GM18909 (cell line): ENCODE data around the gene CELA1.

Source experiments
- ATAC-seq: cut with Tn5 transposase; IDR thresholded peaks from one replicate; pipeline ENCODE4 v1.9.1; 2021; ENCODE audit warnings: mild to moderate bottlenecking; ENCODE audit not compliant: unreplicated experiment, poor library complexity

The CELA1 gene

DNA sequence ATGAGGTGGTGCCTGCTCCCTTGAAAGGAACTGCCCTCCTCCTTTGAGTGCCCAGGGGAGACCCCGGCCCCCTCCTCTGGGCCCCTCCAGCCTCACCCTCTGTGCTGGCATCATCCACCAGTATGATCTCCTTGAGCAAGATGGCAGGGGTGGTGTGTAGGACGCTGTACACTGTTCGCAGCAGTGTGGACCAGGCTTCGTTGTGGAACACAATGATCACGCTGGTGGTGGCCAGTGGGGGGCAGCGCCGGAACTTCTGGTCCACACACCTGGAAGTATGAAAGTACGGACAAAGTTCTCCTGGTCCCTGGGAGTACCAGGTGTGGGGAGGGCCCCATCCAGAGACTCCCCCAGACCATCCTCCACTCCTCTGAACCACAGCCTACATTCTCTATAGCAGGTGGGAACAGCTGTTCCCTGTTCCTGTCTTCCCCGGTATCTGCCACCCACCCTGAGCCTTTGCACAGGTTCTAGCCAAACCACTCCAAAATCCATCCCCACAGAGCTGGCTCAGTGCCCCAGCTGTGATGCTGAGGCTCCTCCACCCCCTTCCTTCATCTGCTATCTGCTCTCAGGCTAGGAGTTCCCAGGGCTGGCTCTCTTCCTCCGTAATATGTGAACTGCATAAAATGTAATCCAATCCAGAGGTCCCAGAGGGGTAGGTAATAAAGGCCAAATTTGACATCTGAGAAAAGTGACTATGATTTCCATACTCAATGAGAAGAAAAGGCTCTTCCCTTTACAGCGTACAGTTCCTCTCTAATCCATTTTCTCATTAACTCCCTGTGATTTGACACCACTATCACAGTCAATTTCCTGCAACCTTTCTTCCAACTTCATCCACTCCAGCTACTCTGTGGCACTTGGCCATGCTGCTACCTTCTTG lies 30.9 kb upstream of the CELA1 start:
- ATAC-seq = no peak

- ATAC-seq = no peak
Measured at GRCh38 chr12:51374856-51375255, 28.4 kb upstream of the CELA1 start.

GRCh38 chr12:51374361-51374760 lies 27.9 kb upstream of the CELA1 start:
- ATAC-seq = no peak

- no peak for ATAC-seq
Measured at GRCh38 chr12:51373187-51373586, 26.7 kb upstream of the CELA1 start.

DNA sequence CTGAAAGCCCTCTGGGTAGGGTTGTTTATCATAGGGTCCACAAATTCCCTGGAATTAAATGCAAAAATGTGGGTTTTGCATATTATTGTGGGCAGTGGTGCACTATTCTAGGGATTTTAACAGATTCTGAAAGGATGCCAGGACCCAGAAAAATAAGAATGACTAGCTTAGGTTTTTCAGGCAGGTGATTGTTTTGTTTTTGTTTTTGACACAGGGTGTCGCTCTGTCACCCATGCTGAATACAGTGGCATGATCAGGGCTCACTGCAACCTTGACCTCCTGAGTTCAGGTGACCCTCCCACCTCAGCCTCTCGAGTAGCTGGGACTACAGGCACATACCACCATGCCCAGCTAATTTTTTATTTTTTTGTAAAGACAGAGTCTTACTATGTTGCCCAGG lies 25.5 kb upstream of the CELA1 start:
- no peak for ATAC-seq

DNA sequence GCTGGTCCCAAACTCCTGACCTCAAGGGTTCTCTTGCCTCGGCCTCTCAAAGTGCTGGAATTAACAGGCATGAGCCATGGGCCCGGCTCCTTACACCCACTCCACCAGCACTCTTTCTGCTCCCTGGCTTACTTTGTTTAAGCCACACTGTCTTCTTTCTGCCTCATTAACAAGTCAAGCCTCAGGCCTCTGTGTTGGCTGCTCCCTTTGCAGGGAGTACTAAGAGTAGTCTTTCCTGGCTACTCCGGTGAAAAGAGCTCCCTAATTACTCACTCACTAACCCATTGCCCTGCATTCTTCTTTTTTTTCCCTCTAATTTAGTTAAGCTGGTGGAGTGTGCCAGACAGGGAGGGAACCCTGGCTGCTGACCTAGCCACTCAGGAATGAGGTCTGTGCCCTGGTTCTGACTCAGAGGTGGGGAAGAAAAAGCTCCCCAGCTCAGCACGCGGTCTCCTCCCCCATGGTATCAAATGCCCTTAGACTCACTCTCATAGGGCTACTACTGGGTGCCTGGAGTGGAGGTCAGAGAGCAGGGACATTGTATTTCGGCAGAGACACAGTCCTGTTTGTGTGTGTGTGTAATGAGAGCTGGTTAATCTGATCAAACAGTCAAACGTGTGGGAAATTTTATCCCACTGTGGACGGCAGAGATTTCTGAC lies 24.9 kb upstream of the CELA1 start:
- no peak for ATAC-seq

- no peak for ATAC-seq
Measured at GRCh38 chr12:51370667-51371066, 24.2 kb upstream of the CELA1 start.

DNA sequence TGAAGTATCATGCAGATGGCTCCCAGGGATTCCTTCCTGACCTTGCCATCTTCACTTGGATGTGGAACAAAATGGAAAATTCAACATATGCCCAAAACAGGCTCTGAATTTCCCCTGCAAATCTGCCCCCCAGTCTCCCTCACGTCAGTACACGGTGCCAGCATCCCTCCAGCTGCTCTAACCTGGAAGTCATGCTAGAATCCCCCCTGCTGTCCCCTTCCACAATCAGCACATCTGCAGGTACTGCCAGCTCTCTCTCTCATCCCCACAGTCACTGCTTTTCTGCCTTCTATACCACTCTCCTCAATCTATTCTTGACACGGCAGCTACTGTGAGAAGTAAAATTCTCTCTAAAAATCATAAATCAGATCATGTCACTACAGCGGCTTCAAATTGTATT lies 23.1 kb upstream of the CELA1 start:
- no peak for ATAC-seq

GRCh38 chr12:51368640-51369517 lies 22.4 kb upstream of the CELA1 start:
- ATAC-seq = peak; percentile 98

- no peak for ATAC-seq
Measured at GRCh38 chr12:51365276-51365675, 18.8 kb upstream of the CELA1 start.

DNA sequence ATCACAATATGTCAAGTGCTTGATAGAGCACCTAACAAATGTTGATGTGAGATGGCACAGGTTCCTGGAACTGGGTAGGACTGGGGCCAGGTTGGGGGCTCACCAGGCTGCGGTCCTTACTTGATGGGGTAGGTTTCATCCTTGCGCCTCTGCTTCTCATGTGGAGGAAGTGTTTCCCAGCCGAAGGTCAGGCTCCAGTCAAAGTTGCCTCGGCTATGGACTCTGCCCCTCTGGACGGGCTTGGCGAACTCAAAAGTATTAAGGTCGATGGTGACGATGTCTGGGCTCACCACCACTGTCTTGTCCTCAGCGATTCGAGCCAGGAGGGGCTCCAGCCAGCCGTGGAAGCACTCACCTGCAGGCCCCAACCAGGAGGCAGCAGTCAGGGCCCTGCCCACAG lies 17.5 kb upstream of the CELA1 start:
- no peak for ATAC-seq

DNA sequence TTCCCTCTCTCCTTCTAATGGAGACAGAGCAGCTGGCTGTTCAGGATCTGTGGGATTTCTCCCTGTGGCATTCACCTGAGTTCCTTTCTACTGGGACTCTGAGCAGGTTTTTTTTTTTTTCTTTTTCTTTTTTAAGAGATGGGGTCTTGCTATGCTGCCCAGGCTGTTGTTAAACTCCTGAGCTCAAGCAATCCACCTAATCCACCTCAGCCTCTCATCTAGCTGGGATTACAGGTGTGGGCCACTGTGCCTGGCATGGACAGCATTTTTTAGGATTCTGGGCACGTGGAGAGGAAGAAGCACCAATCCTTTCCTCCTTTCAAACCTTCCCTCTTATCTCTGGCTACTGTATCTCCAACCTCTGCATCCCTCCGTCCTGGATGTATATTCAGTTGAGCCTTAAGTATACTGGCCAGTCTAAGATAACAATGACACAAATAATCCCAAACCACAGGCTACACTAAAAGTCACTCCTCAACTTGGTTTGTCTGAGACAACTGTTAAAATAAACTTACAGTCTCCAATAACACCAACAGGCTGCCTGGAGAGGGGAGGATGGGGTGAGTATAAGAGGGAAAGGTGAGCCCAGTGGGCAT lies 16.4 kb upstream of the CELA1 start:
- ATAC-seq = no peak

DNA sequence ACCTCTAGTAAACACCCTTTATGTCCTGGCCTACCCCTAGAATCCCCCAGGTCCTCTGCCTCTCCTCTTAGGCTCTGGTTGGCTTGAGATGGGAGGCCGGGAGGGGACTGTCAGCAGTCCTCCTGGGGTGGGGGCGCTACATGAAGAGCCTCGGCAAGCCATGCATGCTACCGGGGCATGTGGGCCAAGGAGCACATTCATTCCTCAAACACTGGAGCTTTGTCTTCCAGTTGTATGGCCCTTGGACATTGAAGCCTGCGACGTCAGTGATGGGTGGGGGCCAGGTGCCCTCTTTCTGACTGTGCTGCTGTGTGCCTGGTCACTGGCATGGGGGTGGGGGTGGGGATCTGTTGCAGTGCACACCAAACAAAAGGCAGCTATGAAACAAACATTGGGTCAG lies 15.8 kb upstream of the CELA1 start:
- ATAC-seq = no peak

GRCh38 chr12:51361161-51362016 lies 14.9 kb upstream of the CELA1 start:
- no peak for ATAC-seq

GRCh38 chr12:51360315-51360714 lies 13.8 kb upstream of the CELA1 start:
- ATAC-seq = no peak

DNA sequence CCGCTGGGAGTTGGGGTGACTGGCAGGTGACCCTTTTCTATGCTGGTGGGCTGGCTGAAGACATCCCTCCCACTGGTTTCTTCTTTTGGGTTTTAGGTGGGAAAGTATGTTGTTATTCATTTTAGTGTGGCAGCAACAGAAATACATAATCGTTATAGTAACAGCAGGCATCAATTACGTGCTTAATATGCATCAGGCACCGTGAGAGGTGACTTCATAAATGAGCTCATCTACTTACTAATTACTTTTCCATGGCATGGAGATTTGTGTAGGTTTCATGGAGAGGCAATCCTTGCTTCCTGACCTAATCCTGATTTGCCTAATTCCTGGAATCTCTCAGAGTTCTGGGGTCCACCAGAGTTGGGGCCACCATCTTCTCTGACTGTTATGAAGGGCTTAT lies 13.4 kb upstream of the CELA1 start:
- ATAC-seq = no peak

- no peak for ATAC-seq
Measured at GRCh38 chr12:51358496-51358895, 12.0 kb upstream of the CELA1 start.

GRCh38 chr12:51357374-51358047 lies 11.0 kb upstream of the CELA1 start:
- no peak for ATAC-seq

GRCh38 chr12:51351913-51352532 lies 5.5 kb upstream of the CELA1 start:
- ATAC-seq = no peak
